ENCODE measurements around the gene RSBN1.
"Not testable (repeated sequence)": the region's sequence is repeated elsewhere in the genome, so short reads cannot be mapped to it uniquely, and the experiment has no call there.

RSBN1 gene

DNA sequence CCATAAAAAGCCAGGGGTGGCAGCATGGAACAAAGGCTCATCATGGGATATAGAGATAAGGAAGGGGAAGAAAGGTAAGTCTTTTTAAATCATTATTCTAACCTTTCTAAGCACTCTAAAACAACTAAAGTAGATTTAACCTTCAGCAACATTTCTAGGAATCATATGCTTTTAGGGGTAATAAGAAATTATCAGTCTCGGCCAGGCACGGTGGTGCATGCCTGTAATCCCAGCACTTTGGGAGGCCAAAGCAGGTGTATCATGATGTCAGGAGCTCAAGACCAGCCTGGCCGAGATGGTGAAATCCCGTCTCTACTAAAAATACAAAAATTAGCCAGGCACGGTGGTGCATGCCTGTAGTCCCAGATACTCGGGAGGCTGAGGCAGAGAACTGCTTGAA is 32.7 kb downstream of the RSBN1 start:
- no peak for DNase-seq

DNA sequence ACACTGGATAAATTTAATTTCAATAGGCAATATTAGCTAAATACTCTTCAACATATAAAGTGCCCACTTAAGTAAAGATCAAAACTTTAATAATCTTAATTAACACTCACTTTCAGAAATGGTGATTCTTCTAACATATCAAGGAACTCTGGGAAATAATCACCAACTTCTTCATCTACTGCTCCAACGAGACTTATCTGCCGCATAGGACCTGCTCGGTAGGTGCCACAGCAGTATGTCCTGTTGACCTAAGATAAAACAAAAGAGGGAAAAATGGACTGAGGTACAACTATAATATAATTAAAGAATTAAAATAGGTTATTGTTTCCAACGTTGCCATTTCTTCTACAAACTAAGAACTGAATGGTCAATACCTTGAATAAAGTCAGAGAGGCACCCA is 34.7 kb downstream of the RSBN1 start:
- DNase-seq, result no peak

DNA sequence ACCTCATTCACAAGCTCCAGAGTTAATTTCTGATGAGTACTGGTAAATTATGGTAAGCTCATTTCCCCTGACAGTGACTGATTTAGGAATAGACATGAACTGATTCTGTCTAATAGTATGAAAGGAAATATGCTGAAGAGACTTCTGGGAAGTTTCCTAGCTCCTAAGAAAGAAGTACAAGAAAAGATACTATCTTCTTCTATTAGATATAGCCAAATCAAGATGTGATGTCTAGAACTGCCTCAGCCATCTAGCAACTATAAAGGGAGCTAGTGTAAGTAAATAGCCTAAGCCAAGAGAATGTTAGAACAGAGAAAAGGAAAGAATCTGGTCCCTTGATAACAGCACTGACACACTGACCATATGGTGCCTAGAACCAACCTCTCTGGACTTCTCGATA is 42.2 kb downstream of the RSBN1 start:
- DNase-seq, result no peak

DNA sequence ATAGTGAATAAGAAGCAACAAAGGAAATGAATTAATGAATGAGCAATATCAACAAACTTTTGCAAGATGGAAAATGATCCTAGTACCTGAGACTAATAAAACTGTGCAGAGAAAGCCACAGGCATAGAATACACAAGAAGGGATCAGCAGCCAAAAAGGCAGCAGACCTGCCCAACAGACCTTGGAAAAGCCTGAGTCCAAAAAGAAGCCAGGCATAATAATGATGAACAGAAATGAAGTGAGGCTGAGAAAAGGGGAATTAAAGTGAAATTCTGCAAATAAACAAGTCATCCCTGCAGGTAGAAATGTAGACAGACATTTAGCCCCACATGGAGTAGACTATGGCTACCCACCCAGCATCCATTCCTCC is 42.7 kb downstream of the RSBN1 start:
- no peak for DNase-seq

DNA sequence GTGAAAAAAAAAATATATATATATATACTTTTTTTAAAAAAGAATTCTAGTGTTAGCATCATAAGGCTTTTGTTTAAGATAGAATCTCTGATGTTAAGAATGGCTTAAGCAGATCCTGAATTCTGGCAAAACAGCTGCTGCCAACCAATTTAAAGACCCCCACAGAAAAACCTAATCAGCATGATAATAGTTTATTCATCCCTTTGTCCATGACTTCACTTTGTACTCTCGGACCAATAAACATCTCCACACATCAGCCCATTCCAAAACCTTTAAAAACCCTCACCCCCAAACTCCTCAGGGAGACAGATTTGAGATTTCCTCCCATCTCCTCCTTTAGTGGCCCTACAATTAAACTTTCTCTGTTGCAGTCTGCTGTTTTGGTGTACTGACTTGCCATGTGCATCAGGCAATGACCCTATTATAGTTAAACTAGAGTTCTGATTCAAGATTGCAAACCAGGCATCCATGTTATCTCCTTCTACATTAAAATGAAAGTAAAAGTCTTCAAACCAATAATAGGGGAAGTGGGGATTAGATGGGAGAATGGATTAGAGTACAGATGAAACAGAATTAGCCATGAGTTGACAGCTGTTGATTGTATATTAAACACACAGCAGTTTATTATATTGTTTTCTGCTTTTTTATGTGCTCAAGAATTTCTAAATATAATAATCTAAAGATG is 43.2 kb downstream of the RSBN1 start:
- DNase-seq, result no peak

DNA sequence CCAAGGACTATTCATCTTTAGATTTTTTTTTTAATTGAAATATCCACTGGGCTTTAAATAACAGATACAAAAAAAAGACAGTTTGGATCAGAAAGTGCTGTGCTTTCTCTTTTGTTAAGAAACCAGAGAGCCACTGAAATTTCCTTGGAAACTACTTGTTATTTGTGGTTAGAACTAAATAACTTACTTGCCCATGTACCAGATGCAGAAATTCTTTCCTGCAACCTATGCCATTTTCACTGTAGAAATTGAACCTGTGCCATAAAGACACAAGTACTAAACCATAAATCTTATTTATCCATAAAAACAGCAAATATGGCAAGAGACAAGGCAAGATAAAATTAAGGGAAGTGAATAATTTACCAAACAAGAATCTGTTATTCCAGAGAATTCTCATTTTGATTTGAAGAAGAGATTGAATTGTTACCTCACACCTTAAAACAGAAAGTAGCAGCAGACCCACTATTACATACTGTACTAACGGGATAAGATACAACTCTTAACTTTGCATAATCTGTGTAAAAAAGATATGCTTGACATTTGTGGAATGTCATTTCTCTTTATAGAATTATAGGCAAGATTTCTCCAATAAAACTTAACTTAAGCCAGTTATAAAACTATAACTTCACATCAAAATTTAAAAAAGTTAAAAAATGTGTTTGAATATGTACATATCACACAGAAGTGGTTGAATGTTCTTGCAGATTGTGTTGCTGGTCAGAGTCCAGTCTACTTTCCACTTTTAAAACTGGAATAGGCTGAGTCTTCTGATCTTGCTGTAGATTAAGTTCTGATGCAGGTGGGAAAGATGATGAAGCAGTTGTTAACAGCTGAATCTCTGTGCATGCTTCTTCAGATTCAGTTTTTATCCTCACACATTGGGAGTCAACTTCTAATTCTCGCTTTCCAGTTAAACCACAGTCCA is 46.7 kb downstream of the RSBN1 start:
- no peak for DNase-seq

DNA sequence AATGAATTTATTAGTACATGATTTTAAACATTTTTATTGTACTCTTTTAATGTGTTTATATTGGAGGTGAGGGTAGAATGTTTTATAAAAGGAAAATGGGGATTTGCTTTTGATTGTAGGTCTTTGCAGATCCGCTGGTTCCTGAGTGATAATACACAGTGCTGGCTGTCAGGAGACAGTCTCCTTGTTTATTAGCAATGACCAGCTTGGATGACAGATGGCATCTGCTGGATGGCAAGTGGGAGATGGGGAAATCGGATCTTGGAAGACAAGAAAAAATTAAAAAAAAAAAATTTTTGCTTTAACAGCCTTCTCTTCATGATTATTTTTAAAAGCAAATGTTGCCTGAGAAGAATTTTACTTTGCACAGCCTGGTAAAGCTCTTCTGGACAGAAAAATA is 48.6 kb downstream of the RSBN1 start:
- DNase-seq, result no peak

DNA sequence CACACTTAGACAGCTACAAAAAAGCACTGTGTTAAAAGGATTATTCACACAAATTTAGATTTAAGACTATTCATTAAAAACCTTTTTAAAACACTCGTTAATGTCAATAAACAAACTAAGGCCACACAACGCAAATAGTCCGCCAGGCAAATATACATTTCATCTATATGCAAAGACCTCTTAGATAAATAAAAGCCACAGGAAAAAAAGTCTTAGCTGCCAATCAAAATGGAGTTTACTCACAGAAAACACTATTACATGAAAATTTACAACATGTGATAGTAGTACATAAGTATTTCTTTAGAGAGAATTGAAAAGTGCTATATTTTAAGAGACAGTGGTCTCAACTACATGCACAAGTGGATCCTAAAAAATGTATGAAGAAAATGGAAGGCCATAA is 50.3 kb downstream of the RSBN1 start:
- no peak for DNase-seq

DNA sequence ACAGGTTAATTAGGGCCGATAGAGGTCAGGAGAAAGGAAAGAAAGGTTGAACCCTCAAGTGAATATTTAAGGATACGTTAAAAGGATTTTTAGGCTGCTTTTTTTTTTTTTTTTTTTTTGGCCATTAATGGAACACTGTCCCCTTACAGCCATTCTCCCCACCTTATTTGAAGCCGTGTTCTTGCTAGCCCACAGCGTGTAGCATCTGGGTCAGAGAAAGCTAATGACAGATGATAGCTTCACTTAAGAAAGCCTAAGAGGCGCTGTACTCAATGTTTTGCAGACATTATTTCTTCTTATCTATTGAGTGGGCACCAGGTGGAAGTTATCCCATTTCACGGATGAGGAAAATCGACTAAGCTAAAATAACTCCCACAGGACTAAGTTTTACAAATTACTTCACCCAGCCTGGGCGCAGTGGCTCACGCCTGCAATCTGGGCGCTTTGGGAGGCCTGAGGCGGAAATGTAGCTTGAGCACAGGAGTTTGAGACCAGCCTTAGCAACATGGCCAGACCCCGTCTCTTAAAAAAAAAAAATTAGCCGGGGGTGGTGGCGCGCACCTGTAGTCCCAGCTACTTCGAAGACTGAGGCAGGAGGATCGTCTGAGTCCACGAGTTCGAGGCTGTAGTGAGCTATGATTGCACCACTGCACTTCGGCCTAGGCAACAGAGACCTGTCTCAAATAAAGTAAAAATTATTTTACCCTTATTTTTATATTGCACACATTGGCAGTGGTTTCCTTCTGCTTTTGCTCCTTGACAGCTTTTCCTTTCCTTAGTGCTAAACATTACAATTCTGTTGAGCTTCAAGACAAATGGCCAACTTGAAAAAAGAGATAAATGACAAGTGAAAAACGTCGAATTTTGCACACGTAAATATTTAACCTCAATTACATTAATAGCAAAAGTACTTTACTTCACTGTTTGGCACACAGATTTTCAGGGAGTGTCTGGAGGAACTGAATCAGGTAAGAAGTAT is 51.9 kb downstream of the RSBN1 start:
- DNase-seq, result no peak

DNA sequence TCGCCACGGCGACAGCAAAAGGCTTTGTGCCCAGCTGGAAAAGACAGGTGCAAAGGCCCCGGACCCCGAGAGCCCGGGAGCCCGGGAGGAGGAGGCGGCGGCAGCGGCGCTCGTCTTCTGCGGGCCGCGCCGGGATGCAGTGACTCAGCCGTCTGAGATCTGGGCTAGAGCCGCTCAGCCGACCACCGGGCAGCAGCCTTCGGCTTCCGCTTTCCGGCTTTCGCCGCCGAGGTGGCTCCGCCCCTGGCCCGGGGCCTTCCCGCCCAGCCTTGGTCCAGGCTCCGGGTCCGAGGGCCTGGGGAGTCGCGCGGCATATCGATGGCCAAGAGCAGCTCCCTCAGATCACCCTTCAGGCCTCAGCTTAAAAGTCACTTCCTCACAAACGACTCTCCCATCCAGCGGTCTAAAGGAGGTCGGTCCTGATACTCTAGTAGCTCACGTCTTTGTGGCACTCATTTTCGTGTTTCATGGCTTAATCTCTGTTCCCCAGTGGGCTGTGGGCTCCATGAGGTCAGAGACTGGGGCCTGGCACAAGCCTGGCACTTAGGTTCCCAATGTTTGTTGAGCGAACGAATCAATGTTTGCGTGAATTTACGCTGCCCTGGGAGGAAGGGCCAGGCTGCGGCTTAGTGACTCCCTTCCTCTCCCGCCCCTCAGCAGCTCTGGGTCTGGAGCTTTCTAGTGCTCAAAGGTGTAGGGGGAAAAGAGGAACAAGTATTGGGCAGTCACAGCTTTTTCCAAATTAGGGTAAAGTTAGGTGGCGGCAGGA is 52.8 kb downstream of the RSBN1 start, which contains the start of gene PHTF1:
PHTF1 (minus strand) TSS at position 154 of the 769 bp plus-strand sequence. CDS start 783 bp downstream, outside the sequence.
- peak; percentile 39 to 49 for DNase-seq

DNA sequence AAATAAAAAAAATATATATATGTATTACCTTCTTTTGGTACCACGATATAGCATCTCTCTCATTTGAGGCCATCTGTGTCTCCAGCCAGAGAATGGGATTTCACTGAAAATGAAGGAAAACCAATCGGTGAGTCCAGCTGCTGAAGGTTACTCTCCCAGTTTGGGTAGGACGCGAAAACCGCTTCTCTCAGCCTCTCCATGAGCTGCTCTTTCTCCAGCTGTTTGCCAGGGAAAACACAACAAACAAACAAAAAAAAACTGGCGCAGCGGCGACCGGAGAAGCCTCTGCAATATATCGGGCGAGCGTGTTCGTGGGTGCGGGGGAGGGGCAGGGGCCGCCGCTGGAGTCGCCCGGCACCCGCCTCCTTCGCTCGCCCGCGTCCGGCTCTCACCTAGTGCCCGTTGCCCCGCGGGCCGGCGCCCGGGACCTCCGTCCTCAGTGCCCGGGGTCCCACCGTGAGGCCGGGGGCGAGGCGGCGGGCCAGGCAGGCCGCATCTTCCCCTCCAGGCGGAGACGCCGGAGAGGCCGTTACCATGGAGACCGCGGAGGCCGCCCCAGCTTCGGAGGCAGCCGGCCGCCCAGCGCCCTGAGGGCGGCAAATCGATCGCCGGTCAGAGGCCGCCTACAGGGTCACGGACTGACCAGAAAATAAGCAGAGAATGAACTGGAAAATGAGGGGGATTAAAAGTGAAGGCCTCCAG is 53.5 kb downstream of the RSBN1 start:
- peak; percentile 43 to 60 for DNase-seq

DNA sequence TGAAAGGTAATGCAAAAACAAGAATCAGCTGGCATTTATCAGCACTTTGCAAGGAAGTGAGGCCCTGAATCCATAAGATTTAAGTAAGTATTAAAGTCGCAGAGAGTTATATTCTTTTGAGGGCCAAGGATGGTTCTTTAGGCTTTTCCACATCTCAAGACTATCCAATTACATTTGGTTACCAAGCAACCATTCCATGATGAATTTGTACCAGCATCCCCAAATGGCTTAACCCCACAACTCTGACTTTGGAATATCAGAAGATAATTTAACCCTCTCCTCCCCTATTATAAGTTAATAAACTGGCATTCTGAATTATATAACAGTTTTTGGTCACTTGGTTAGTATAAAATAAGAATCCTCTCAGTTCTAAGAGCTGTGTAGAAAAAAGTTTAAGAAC is 55.8 kb downstream of the RSBN1 start:
- no peak for DNase-seq

DNA sequence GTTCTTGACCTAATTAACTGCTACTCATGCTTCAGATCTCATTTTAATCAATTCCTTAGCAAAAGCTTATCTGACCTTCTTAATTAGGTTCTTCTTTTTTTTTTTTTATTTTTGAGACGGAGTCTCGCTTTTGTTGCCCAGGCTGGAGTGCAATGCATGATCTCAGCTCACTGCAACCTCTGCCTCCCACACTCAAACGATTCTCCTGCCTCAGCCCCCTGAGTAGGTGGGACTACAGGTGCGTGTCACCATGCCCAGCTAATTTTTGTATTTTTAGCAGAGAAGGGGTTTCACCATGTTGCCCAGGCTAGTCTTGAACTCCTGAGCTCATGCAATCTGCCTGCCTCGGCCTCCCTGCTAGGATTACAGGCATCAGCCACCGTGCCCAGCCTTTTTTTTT is 58.9 kb downstream of the RSBN1 start:
- not testable (repeated sequence) for DNase-seq

DNA sequence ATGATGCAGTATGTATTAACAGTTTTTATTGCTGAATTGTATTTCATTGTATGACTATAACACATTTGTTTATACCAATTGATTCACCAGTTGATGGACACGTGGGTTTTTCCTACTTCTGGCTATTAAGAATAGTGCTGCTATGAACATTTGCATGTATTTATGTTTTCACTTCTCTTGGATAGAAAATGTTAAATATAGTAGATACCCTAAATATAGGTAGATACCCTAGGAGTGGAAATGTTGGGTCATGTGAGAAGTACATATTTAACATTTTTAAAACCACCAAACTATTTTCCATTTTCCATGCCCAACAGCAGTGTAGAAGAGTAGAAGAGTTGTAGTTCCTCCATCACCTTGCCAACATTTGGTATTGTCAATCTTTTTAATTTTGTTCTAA is 60.8 kb downstream of the RSBN1 start:
- DNase-seq, result no peak

DNA sequence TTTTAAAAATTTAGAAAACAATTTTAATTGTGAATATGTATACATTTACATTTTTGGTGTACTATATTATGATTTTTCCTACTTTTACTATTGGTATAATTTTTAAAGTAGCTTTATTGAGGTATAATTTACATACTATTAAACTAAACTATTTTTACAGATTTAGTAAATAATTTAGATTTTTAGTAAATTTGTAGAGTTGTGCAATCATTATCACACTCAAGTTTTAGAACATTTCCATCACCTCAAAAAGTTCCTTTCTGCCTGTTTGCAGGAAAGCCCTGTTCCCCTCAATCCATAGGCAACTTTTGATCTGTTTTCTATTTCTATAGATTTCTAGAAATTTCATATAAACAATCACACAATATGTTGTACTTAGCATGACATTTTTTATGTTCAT is 61.2 kb downstream of the RSBN1 start:
- DNase-seq, result no peak

DNA sequence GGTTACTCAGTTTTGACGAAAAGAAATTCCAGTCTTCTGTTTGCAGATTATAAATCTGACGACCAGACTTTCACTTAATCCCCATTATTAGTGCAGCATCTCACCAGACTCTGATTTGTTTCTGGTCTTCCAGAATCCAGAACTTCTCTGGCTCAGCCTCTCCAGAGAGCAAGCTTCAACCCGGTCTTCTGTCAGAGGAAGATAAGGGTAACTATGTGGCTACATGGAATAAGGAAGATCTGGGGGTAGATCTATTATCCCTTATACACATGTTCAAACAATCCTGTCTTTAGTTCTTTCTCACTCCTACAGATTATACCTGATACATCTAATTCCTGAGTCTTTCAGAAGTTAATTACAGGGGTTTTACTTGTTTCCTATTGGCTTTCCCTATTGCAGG is 62.9 kb downstream of the RSBN1 start:
- DNase-seq, result no peak

DNA sequence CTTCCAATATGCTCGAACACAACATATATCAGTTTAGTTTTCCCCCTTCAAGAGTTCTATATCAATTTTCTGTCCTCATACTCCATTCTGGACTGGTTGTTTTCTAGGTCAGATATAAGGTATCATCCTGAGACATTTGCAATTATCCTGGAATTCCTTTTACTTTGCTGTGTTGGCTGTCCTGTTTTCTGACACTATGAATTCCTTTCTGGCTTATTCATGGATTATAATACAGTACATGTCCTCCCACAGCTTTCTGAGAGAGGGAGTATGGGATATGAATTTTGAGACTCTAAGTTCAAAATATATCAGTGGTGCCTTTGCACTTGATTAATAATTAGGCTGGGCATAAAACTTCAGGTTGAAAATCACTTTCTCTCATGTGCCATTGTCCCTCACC is 64.9 kb downstream of the RSBN1 start:
- no peak for DNase-seq

DNA sequence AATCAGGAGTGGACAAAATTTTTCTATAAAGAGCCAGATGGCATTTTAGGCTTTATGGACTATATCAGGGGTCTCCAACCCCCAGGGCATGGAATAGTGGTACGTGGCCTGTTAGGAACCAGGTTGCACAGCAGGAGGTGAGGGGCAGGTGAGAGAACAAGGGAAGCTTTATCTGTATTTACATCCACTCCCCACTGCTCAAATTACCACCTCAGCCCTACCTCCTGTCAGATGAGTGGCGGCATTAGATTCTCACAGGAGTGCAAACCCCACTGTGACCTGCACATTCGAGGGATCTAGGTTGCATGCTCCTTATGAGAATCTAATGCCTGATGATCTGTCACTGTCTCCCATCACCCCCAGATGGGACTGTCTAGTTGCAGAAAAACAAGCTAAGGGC is 66.9 kb downstream of the RSBN1 start:
- DNase-seq, result no peak

DNA sequence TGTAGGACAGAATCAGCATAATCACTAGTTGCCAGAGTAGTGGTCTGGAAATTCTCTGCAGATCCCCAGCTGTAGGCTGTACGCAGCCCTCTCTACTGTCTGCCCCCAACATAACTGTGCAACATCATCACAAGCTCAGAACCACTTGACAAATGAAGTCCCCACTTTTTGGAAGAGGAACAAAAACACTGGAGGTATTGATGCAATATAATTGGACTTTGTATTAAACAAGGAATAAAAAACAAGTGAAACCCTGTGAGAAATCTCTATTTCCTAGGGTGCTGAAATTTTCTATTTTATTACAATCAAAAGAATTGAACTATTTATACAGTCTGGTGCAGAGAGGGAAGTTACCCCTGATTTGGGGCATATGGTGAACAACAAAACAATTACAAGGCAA is 68.2 kb downstream of the RSBN1 start:
- no peak for DNase-seq

DNA sequence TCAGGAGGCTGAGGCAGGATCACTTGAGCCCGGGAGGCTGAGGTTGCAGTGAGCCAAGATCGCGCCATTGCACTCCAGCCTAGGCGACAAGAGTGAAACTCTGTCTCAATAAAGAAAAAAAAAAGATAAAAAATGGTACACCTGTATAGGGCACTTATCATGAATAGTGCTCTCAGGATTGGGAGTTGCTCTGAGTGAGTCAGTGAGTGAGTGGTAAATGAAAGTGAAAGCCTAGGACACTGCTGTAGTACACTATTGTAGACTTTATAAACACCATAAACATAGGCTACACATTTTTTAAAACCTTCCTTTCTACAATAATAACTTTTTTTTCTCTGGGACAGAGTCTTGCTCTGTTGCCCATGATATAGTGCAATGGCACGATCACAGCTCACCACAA is 69.8 kb downstream of the RSBN1 start:
- DNase-seq, result no peak

DNA sequence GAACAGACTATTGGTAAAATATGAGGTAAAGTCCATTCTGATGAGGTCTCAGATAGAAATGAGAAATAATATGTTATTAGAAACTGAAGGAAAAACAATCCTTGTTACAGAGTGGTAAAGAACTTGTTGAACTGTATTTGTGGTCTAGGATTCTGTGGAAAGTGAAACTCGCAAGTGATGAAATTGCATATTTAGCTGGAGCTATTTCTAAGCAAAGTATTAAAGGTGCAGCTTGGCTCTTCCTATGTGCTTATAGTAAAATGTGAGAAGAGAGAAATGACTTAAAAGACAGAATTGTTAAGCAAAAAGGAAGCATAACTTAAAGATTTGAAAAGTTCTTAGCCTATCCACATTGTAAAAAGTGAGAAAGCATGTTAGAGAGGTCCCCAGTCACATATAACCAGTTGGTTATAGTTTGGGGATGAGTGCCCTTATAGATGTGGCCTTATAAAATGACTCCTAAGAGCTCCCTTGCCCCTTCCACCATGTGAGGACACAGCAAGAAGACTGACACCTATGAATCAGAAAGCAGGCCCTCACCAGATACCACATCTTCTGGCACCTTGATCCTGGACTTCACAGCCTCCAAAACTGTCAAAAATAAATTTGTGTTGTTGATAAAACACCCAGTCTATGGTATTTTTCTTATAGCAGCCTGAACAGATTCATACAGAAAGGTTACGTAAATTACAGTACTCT is 77.8 kb downstream of the RSBN1 start:
- no peak for DNase-seq
